K562 (cell line): ENCODE data around the gene CORIN.

Experiments used
- EGR1 ChIP-seq: fragments of 450-650 bp; conservative IDR thresholded peaks from 2 replicates; pipeline ENCODE4 v1.6.1; 2017; ENCODE audit warnings: mild to moderate bottlenecking
- NFATC3 ChIP-seq: fragments of 450-650 bp; IDR thresholded peaks from 2 replicates; pipeline ENCODE4 v1.6.1; 2017; ENCODE audit warnings: mild to moderate bottlenecking
- REST ChIP-seq, 2 experiments: fragments of 450-650 bp; formaldehyde crosslinking in 1 of 2; IDR thresholded peaks; 2 replicates each; pipeline versions ENCODE4 v1.4.0 to v1.6.1; 2014 to 2020; ENCODE audit warnings: mild to moderate bottlenecking in 2 of 2, borderline replicate concordance in 1 of 2, low read depth in 1 of 2
- TAF7 ChIP-seq: fragments of 450-650 bp; IDR thresholded peaks from 2 replicates; pipeline ENCODE4 v1.6.1; 2016; ENCODE audit warnings: missing genetic modification characterization, missing compliant biosample characterization
- ZNF175 ChIP-seq: fragments of 200-800 bp; sonication (Bioruptor generic); IDR thresholded peaks from 2 replicates; pipeline ENCODE4 v1.6.1; 2016; ENCODE audit warnings: low read depth, mild to moderate bottlenecking, missing genetic modification characterization, missing compliant biosample characterization
- ZNF354B ChIP-seq: fragments of 250-450 bp; sonication (Bioruptor Pico); IDR thresholded peaks from 2 replicates; pipeline ENCODE4 v1.4.0; 2020
- TF ChIP-seq, protein P1 (sequence below): fragments of 450-650 bp; IDR thresholded peaks from 2 replicates; pipeline ENCODE4 v1.7.1; 2018; ENCODE audit warnings: mild to moderate bottlenecking, low read depth; ENCODE audit not compliant: partially characterized antibody
- TF ChIP-seq, protein P2 (sequence below), 2 experiments: fragments of 450-650 bp; IDR thresholded peaks; 2 replicates each; pipeline ENCODE4 v1.6.1; 2016; ENCODE audit warnings: mild to moderate bottlenecking in 2 of 2, borderline replicate concordance in 1 of 2, low read depth in 1 of 2, moderate library complexity in 1 of 2
- TF ChIP-seq, protein P3 (sequence below), 3 experiments: IDR thresholded peaks in 2 of 3; conservative IDR thresholded peaks in 1 of 3; 2 replicates each; pipeline ENCODE4 v1.5.1; 2011 to 2012; ENCODE audit warnings: low read length in 3 of 3, mild to moderate bottlenecking in 3 of 3, control low read depth in 2 of 3, improper control_type of control experiment in 1 of 3, inconsistent platforms in 1 of 3, low read depth in 1 of 3, mixed read lengths in 1 of 3, moderate library complexity in 1 of 3; ENCODE audit not compliant: insufficient read depth in 2 of 3

DNA sequence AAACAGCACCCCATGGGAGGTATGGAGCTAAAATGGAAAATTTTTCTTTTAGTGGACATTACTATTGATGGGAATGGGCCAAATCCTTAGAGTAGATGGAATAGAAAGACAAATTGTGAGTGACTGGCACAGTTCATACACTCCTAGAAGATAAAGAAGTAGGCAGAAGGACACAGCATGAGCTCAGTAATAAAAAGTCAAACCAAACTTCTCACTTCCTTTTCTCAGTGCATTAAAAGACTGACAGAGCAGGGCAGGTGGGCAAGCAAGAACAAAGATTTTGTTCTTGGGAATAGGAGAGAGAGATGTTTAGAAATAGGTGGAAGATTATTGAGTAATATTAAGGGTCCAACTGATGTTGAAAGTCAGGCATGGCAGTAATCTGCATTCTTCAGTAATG, 220.3 kb downstream of the CORIN start:
- TF ChIP-seq ZNF175 (CRISPR knock-in tag) (no peak), EGR1 (no peak), NFATC3 (no peak), REST (IDR thresholded peaks at IDR 0.05; ENCODE audit: borderline replicate concordance) (no peak), REST (CRISPR knock-in tag; IDR thresholded peaks at IDR 0.05; ENCODE audit: low read depth) (no peak), ZNF354B (CRISPR knock-in tag) (no peak), TAF7 (no peak)
- TF ChIP-seq, protein P1, sequence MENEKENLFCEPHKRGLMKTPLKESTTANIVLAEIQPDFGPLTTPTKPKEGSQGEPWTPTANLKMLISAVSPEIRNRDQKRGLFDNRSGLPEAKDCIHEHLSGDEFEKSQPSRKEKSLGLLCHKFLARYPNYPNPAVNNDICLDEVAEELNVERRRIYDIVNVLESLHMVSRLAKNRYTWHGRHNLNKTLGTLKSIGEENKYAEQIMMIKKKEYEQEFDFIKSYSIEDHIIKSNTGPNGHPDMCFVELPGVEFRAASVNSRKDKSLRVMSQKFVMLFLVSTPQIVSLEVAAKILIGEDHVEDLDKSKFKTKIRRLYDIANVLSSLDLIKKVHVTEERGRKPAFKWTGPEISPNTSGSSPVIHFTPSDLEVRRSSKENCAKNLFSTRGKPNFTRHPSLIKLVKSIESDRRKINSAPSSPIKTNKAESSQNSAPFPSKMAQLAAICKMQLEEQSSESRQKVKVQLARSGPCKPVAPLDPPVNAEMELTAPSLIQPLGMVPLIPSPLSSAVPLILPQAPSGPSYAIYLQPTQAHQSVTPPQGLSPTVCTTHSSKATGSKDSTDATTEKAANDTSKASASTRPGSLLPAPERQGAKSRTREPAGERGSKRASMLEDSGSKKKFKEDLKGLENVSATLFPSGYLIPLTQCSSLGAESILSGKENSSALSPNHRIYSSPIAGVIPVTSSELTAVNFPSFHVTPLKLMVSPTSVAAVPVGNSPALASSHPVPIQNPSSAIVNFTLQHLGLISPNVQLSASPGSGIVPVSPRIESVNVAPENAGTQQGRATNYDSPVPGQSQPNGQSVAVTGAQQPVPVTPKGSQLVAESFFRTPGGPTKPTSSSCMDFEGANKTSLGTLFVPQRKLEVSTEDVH, result no peak
- TF ChIP-seq, protein P2, sequence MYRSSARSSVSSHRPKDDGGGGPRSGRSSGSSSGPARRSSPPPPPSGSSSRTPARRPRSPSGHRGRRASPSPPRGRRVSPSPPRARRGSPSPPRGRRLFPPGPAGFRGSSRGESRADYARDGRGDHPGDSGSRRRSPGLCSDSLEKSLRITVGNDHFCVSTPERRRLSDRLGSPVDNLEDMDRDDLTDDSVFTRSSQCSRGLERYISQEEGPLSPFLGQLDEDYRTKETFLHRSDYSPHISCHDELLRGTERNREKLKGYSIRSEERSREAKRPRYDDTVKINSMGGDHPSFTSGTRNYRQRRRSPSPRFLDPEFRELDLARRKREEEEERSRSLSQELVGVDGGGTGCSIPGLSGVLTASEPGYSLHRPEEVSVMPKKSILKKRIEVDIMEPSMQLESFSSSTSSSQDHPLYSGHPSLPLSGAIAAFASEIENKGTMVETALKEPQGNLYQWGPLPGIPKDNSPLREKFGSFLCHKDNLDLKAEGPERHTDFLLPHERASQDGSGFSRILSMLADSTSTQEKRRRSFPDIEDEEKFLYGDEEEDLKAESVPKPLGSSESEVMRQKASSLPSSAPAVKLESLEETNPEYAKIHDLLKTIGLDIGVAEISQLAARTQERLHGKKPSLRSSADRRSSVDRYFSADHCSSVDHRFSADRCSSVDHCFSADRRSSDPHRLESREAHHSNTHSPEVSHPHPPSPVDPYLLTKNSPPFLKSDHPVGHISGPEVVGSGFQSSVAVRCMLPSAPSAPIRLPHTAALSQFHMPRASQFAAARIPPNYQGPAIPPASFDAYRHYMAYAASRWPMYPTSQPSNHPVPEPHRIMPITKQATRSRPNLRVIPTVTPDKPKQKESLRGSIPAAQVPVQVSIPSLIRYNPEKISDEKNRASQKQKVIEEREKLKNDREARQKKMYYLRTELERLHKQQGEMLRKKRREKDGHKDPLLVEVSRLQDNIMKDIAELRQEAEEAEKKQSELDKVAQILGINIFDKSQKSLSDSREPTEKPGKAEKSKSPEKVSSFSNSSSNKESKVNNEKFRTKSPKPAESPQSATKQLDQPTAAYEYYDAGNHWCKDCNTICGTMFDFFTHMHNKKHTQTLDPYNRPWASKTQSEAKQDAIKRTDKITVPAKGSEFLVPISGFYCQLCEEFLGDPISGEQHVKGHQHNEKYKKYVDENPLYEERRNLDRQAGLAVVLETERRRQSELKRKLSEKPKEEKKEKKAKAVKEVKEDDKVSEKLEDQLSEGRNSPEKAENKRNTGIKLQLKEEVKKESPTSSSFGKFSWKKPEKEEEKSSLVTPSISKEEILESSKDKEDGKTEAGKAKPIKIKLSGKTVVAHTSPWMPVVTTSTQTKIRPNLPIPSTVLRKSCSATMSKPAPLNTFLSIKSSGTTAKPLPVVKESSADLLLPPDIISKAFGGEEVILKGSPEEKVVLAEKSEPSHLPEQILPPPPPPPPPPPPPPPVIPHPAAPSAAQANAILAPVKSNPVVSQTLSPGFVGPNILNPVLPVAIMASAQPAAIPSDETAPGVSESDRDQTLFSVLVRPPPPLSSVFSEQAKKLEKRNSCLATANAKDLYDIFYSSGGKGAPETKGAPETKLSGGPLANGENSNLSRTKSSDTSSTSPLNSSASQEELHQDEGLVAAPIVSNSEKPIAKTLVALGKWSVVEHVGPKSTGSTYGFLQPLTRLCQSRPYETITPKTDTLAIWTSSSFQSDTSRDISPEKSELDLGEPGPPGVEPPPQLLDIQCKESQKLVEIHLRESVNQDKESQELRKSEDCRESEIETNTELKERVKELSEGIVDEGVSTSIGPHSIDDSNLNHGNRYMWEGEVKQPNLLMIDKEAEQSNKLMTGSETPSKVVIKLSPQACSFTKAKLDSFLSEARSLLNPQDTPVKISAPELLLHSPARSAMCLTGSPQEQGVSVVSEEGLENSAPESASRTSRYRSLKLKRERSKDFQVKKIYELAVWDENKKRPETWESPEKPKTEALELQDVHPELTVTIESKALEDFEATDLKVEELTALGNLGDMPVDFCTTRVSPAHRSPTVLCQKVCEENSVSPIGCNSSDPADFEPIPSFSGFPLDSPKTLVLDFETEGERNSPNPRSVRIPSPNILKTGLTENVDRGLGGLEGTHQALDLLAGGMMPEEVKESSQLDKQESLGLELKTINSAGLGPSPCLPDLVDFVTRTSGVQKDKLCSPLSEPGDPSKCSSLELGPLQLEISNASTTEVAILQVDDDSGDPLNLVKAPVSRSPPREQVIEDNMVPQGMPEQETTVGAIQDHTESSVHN (IDR thresholded peaks at IDR 0.05; ENCODE audit: borderline replicate concordance in 1 of 2, low read depth in 1 of 2), result no peak
- TF ChIP-seq, protein P3, sequence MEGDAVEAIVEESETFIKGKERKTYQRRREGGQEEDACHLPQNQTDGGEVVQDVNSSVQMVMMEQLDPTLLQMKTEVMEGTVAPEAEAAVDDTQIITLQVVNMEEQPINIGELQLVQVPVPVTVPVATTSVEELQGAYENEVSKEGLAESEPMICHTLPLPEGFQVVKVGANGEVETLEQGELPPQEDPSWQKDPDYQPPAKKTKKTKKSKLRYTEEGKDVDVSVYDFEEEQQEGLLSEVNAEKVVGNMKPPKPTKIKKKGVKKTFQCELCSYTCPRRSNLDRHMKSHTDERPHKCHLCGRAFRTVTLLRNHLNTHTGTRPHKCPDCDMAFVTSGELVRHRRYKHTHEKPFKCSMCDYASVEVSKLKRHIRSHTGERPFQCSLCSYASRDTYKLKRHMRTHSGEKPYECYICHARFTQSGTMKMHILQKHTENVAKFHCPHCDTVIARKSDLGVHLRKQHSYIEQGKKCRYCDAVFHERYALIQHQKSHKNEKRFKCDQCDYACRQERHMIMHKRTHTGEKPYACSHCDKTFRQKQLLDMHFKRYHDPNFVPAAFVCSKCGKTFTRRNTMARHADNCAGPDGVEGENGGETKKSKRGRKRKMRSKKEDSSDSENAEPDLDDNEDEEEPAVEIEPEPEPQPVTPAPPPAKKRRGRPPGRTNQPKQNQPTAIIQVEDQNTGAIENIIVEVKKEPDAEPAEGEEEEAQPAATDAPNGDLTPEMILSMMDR (IDR thresholded peaks at IDR 0.05 in 2 of 3, conservative IDR thresholded peaks at IDR 0.05 in 1 of 3; ENCODE audit: insufficient read depth in 2 of 3, low read depth in 1 of 3, low read length in 3 of 3), result no peak
